Astrocyte of the spinal cord (primary cell): ENCODE measurements around the gene NINJ1.

ENCODE experiments used
- DNase-seq: peaks from one replicate; pipeline ENCODE4 v3.0.0; 2011; ENCODE audit warnings: low read depth, low spot score
- H3K4me3 ChIP-seq: 2 replicates; pipeline ENCODE4 v1.5.1; 2011; ENCODE audit warnings: low read depth, mild to moderate bottlenecking, low read length, moderate library complexity
- CTCF ChIP-seq: IDR thresholded peaks from 2 replicates; pipeline ENCODE4 v1.5.1; 2012; ENCODE audit warnings: low read depth, mild to moderate bottlenecking, low read length, inconsistent platforms
- in situ Hi-C: cut with HindIII; loops from 2 replicates; pipeline ENCODE4 v1.10.0; 2017; ENCODE audit warnings: low sequenced_read_pairs

NINJ1 gene

GRCh38 chr9:93099551-93100275 lies 34.3 kb downstream of the NINJ1 start:
- DNase-seq: no peak
- no peak for TF ChIP-seq CTCF
- in situ Hi-C loops: no loop called here
- no peak overlapping the region for H3K4me3 ChIP-seq

- DNase-seq: peak; percentile 98
- peak overlapping the region; percentile 22 for H3K4me3 ChIP-seq
- TF ChIP-seq CTCF: no peak
- in situ Hi-C loops: no loop called here
Measured at GRCh38 chr9:93098236-93098946, 35.7 kb downstream of the NINJ1 start.

- DNase-seq: no peak
- TF ChIP-seq CTCF: no peak
- peak overlapping the region; percentile 71 for H3K4me3 ChIP-seq
- in situ Hi-C loops: no loop called here
Measured at GRCh38 chr9:93097511-93098201, 36.4 kb downstream of the NINJ1 start.

- TF ChIP-seq CTCF: no peak
- DNase-seq: no peak
- H3K4me3 ChIP-seq: peak overlapping the region; percentile 71
- in situ Hi-C loops: no loop called here
Measured at GRCh38 chr9:93096811-93097382, 37.2 kb downstream of the NINJ1 start.

GRCh38 chr9:93096131-93096802 lies 37.8 kb downstream of the NINJ1 start, which contains the start of gene CARD19:
Gene CARD19, plus strand, starts transcription at chr9:93096217. Its CDS starts 129 bp downstream, at chr9:93096346.
- in situ Hi-C loops: no loop called here
- DNase-seq: peak; percentile 34
- TF ChIP-seq CTCF: no peak
- peak within 1 kb of the TSS; percentile 71 for H3K4me3 ChIP-seq
